Stimulated activated CD4-positive, alpha-beta T cell treated with anti-CD3 and anti-CD28 coated beads, Interleukin-15, amount 100 ng/mL, for 1 hour (primary cell): ENCODE results near the gene ADM2.

Source experiments
- DNase-seq, 2 donors: peaks; one replicate each; pipeline ENCODE4 v3.0.0-alpha.2; 2020; ENCODE audit warnings: low read depth in 1 of 2, low spot score in 1 of 2

ADM2 gene

GRCh38 chr22:50483977-50484853 lies 2.9 kb downstream of the ADM2 start:
- DNase-seq: no peak

- DNase-seq: no peak
Measured at GRCh38 chr22:50485221-50486131, 4.1 kb downstream of the ADM2 start.

DNA sequence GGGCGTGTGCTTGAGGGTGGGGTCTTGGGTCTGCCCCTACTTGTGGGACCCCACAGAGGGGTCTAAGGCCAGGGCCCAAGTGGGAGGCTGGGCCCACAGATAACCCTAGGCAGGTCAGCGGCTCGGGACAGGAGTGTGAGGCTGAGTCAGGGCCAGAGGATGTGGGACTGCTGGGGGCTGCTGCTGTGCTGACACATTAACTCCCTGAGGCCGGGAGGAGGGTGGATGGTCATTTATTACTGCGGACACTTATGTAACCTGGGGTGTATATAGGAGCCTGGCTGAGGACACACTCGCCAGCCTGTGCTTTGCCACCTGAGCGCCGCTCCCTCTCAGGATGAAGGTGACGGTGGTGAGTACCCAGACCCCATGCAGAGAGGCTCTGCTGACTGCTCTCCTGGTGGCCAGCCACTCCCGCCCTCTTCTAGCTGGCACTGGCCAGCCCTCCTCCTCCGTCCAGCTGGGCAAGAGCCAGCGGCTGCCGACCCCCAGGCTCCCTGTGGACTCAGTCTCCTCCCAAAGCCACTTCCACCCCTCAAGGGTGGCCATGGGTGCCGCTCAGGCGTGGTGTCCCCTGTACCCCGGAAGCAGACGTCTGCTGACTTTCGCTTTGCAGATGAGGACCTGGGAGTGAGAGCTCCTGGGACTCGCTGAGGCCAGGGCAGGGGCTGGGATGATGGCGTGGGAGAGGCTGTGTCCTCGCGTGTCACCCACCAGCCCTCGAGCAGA lies 5.4 kb downstream of the ADM2 start, which contains the start of gene MIOX:
Gene MIOX, plus strand, starts transcription at position 299 of the 729 bp plus-strand sequence. Its CDS starts 39 bp downstream, at position 338.
- no peak for DNase-seq

DNA sequence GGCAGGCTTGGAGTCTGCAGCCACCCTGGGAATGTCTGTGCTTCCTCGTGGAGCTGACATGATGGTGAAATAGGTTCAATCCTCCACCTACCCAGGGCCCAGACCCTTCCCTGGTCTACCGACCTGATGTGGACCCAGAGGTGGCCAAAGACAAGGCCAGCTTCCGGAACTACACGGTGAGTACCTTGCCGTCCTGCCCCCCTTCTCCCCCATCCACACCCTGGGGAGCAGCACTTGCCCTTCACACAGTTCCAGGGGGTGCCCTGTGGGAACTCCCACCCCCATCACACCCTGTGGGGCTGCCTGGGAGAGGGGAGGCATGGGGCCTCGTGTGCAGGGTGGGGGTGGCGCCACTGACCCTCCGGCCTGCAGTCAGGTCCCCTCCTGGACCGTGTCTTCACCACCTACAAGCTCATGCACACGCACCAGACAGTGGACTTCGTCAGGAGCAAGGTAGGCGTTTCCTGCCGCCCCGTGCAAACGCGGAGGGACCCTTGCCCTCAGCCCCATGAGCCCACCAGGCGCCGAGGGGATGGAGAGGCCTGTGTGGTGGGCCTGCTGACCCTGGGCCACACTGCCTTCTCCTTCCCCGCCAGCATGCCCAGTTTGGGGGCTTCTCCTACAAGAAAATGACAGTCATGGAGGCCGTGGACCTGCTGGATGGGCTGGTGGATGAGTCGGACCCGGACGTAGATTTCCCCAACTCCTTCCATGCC lies 6.1 kb downstream of the ADM2 start:
- DNase-seq: no peak

DNA sequence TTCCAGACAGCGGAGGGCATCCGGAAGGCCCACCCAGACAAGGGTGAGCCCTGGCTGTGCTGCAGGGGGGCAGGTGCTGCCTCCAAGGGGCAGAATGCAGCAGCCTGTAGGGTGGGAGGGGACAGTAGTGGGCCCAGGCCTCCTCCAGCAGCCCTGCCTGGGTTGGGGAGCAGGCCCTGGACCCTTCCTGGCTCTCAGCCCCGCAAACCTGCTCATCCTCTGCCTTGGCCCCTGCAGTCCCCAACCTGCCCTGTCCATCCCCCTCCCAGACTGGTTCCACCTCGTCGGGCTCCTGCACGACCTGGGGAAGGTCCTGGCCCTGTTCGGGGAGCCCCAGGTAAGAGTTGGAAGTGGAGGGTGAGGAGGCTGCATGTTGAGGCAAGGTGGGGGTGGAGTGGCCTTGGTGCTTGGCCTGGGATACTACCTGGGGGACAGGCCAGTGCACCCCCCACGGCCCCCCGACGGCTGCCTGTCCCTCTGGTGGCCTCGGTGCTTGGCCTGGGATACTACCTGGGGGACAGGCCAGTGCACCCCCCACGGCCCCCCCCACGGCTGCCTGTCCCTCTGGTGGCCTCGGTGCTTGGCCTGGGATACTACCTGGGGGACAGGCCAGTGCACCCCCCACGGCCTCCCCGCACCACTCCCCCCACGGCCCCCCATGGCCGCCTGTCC lies 6.8 kb downstream of the ADM2 start:
- no peak for DNase-seq

DNA sequence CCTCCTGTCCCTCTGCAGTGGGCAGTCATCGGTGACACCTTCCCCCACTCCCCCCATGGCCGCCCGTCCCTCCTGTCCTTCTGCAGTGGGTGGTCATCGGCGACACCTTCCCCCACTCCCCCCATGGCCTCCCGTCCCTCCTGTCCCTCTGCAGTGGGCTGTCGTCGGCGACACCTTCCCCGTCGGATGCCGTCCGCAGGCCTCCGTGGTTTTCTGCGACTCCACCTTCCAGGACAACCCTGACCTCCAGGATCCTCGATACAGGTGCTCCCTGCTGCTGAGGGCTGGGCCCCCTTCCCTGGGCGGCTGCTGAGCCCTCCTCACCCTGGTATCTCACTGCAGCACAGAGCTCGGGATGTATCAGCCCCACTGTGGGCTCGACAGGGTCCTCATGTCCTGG lies 7.5 kb downstream of the ADM2 start:
- DNase-seq: no peak

- DNase-seq: no peak
Measured at GRCh38 chr22:50489363-50490243, 8.3 kb downstream of the ADM2 start.

GRCh38 chr22:50490531-50491308 lies 9.4 kb downstream of the ADM2 start:
- DNase-seq: no peak

GRCh38 chr22:50497093-50497492 lies 15.8 kb downstream of the ADM2 start:
- no peak for DNase-seq

GRCh38 chr22:50498322-50498890 lies 17.1 kb downstream of the ADM2 start:
- peak; percentile 38 to 40 for DNase-seq

DNA sequence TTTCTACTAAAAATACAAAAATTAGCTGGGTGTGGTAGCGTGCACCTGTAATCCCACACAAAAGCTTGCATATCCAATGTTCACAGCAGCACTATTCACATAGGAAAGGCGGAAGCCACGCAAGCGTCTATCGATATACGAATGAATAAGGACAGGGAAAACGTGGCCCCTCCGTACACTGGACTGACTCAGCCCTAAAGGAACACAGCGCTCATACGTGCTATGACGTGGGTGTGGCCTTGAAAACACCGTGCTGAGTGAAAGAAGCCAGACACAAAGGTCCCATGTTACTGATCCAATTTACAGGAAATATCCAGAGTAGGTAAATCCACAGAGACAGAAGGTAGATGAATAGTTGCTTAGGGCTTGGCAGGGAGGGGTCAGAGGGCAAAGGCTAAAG lies 19.1 kb downstream of the ADM2 start:
- no peak for DNase-seq

GRCh38 chr22:50502096-50502495 lies 20.8 kb downstream of the ADM2 start:
- no peak for DNase-seq

DNA sequence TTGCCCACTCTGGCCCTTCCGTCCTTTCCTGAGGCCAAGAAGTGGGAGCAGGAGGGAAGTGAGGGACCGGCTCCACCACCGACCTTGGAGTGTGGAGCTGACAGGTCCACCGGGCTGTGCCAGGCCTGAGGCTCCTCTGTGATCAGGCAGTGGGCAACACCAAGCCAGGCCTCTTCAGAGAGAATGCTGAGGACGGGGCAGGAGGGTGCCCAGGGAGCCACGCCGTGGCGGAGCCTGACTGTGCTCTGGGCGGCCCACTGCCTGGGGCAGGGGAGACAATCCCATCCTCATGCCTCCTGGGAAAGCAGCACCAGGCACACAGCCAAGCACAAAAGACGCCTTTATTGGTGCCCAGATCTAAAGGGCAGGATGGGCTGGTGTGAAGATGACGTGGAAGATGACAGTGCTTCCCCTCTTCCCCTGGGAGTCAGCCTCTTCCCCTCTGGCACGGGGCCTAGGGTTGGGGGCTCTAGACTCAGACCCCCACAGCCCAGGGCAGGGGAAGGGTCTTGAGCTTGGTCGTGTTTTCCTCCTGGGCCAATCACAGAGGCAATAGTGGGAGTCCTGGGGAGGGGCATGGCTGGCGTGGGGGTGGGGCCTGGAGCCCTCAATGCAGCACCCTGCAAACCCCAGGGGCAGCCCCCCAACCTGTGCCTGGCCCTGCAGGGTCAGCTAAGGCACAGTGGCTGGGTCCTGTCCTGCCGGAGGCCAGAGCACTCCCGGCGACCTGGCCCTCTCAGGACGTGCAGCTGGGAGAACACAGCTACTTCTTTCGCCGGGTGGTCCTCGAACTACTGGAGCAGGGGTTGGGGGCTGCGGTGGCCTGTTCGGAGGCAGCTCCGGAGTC lies 21.5 kb downstream of the ADM2 start:
- DNase-seq: no peak

DNA sequence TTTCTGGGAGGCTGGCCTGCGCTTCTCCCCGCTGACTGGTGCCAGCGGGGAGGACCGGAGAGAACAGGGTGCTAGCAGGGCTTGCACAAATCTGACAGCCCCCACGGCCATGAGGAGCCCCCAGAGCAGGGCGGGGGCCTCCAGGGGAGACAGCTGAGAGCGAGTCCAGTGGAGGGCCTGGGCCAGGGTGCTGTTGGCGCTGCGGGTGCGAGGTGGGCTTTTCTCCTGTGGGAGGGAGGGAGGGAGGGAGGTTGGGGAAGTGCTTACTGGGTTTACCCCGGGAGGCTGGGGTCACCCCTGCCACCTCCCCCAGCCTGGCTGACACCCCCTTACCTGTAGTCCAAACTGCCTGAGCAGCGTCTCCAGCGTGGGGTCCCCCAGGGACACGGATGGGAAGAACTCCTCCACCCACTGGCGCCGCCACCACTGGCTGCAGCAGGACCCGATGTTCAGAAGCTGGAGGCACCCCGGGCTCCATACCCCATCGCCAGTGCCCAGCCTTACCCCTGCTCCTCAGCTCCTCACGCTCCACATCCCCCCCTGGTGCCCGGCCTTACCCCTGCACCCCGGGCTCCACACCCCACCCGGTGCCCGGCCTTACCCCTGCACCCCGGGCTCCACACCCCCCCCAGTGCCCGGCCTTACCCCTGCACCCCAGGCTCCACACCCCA lies 22.3 kb downstream of the ADM2 start:
- DNase-seq: no peak

DNA sequence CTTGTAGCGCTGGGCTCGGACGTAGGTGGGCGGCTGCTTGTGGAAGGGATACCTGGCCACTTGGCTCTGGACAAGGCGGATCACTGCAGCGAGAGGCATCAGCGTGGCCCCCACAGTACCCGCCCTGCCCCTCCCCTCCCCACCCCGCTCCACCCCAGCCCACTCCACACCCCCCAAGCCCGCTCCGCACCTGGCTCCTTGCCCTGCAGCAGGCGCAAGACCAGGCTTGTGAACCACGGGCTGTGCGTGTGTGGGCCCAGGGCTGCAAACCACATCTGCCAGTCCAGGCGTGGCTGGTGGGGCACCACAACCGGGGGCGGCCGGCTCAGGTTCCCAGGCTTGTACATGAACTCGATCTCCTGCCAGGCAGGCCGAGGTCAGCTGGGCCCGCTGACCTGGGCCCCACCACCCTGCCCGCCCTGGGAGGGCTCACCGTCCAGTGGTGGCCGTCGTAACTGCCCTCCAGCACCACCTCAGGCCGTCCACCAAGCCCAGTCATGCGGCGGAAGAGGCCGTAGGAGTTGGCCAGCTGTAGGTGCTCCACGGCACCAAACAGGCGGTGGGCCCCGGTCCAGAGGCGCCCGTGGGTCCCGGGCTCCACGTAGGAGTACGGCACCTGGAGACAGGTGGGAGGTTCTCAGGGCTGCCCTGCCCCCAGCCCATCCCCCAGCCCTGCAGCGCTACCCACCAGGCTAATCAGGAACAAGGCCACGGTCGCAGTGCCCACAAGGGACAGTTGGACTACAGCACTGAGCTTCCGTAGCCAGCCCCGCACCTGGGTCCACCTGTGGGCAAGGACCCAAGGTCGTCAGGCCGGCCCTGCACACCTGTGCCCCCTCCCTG lies 23.2 kb downstream of the ADM2 start:
- DNase-seq: no peak
